HG02840 (cell line): ENCODE results near the gene TRAPPC1.

Experiments
- ATAC-seq: cut with Tn5 transposase; IDR thresholded peaks from one replicate; pipeline ENCODE4 v1.9.1; 2021; ENCODE audit warnings: mild to moderate bottlenecking, moderate library complexity, moderate number of reproducible peaks; ENCODE audit not compliant: unreplicated experiment, low FRiP score

TRAPPC1 gene

GRCh38 chr17:7881276-7882054 lies 50.3 kb downstream of the TRAPPC1 start:
- ATAC-seq = no peak
